Naive thymus-derived CD8-positive, alpha-beta T cell (primary cell): ENCODE measurements around the gene COL4A3. TPM values are rescaled to one million over a fixed set of nuclear protein-coding genes. Genes with fewer than 3 reads are reported as not detected.
"Not testable (repeated sequence)": the region's sequence is repeated elsewhere in the genome, so short reads cannot be mapped to it uniquely, and the experiment has no call there.

ENCODE experiments used
- ATAC-seq, 2 donors: fragments of 150-1000 bp; cut with Tn5 transposase in 1 of 2; sonication (Bioruptor Pico), chemical (Tn5 transposase) in 1 of 2; 1 replicate in 1 of 2; 2 replicates in 1 of 2; pipeline ENCODE4 v1.10.0; 2021; ENCODE audit warnings: mild to moderate bottlenecking in 2 of 2, moderate library complexity in 2 of 2
- POLR2A ChIA-PET: fragments of 350-600 bp; sonication (Branson Sonifier 250); formaldehyde crosslinking; loops from one replicate; lab custom pipeline; 2021; ENCODE audit warnings: antibody characterized with exemption; lab: Charles Lee
- DNase-seq, 10 donors: peaks; one replicate each; pipeline versions ENCODE4 v3.0.0 to v3.0.0-alpha.2; 2020 to 2022
- H3K27ac Mint-ChIP-seq, 10 donors: one replicate each; pipeline ENCODE4 v1.8.0; 2020 to 2022; ENCODE audit warnings: mild to moderate bottlenecking in 10 of 10, mixed read lengths in 10 of 10, moderate library complexity in 4 of 10, inconsistent platforms in 1 of 10
- H3K27me3 Mint-ChIP-seq, 5 donors: one replicate each; pipeline ENCODE4 v1.8.0; 2021 to 2022; ENCODE audit warnings: mixed read lengths in 5 of 5
- H3K36me3 Mint-ChIP-seq, 3 donors: one replicate each; pipeline ENCODE4 v1.8.0; 2020 to 2022; ENCODE audit warnings: mixed read lengths in 3 of 3, mild to moderate bottlenecking in 2 of 3, inconsistent platforms in 1 of 3
- H3K4me1 Mint-ChIP-seq, 4 donors: one replicate each; pipeline ENCODE4 v1.8.0; 2021 to 2022; ENCODE audit warnings: mixed read lengths in 4 of 4
- H3K4me3 Mint-ChIP-seq, 10 donors: one replicate each; pipeline ENCODE4 v1.8.0; 2020 to 2022; ENCODE audit warnings: mild to moderate bottlenecking in 10 of 10, mixed read lengths in 10 of 10, moderate library complexity in 6 of 10, inconsistent platforms in 1 of 10
- H3K9me3 Mint-ChIP-seq, 9 donors: one replicate each; pipeline ENCODE4 v1.8.0; 2020 to 2022; ENCODE audit warnings: mixed read lengths in 9 of 9, mild to moderate bottlenecking in 3 of 9, inconsistent platforms in 1 of 9, moderate library complexity in 1 of 9
- polyA plus RNA-seq, 3 donors: library from polyadenylated mRNA; unstranded; fragments of 300-500 nt; fragmentation: Illumina TruSeq; gene quantifications; one replicate each; pipeline ENCODE4 v1.2.3, GENCODE V29; 2021
- total RNA-seq, 8 experiments: library from RNA in 2 of 8; stranded (reverse) in 2 of 8; gene quantifications; one replicate each; pipeline ENCODE4 v1.2.3 and lab custom pipeline; 2021 to 2026

COL4A3 gene
- total and polyA plus RNA-seq, 5 experiments from 2014 or later: 0.16 to 0.83 TPM; not detected in 3

- peaks cover 0 to 13% (median 5%) of the 10 kb centered on the region in 4 donors for H3K4me1 Mint-ChIP-seq
- no peak overlapping the region for H3K27ac Mint-ChIP-seq
- peaks cover 0 to 5% (median 0%) of the 10 kb centered on the region in 9 donors for H3K9me3 Mint-ChIP-seq
- POLR2A ChIA-PET: no interaction called here
- H3K27me3 Mint-ChIP-seq: peaks cover 36 to 71% (median 51%) of the 10 kb centered on the region in 5 donors
- DNase-seq (peak in 1 of 10 donors; percentile 3), ATAC-seq (peak; percentile 35 to 54)
- H3K36me3 Mint-ChIP-seq: peaks cover 0 to 3% (median 0%) of the 10 kb centered on the region in 3 donors
- H3K4me3 Mint-ChIP-seq: peak overlapping the region; percentile 43 to 75 (median 59)
Measured at GRCh38 chr2:227164763-227165291, 403 bp downstream of the COL4A3 start.

GRCh38 chr2:227171779-227172178, 7.4 kb downstream of the COL4A3 start:
- ATAC-seq, POLR2A ChIA-PET, H3K4me3 Mint-ChIP-seq, H3K36me3 Mint-ChIP-seq, H3K4me1 Mint-ChIP-seq, H3K27ac Mint-ChIP-seq, DNase-seq: not testable (repeated sequence)
- Mint-ChIP-seq H3K9me3 (peaks cover 0 to 11% (median 0%) of the 10 kb centered on the region in 9 donors), H3K27me3 (peaks cover 10 to 54% (median 15%) of the 10 kb centered on the region in 5 donors)

GRCh38 chr2:227177592-227178336, 13.3 kb downstream of the COL4A3 start:
- POLR2A ChIA-PET: no interaction called here
- no peaks in the 10 kb centered on the region for H3K36me3 Mint-ChIP-seq
- H3K27me3 Mint-ChIP-seq: peaks cover 6 to 23% (median 9%) of the 10 kb centered on the region in 5 donors
- no peak overlapping the region for H3K27ac Mint-ChIP-seq
- no peak overlapping the region for H3K4me3 Mint-ChIP-seq
- no peaks in the 10 kb centered on the region for H3K4me1 Mint-ChIP-seq
- ATAC-seq (no peak), DNase-seq (no peak)
- no peaks in the 10 kb centered on the region for H3K9me3 Mint-ChIP-seq

- Mint-ChIP-seq H3K36me3 (no peaks in the 10 kb centered on the region), H3K9me3 (no peaks in the 10 kb centered on the region), H3K27me3 (peaks cover 5 to 16% (median 6%) of the 10 kb centered on the region in 5 donors), H3K4me1 (no peaks in the 10 kb centered on the region), H3K4me3 (no peak overlapping the region), H3K27ac (no peak overlapping the region)
- ATAC-seq (no peak), DNase-seq (no peak)
- POLR2A ChIA-PET: no interaction called here
Measured at GRCh38 chr2:227179988-227180685, 15.7 kb downstream of the COL4A3 start.

- DNase-seq: no peak
- POLR2A ChIA-PET: no interaction called here
- Mint-ChIP-seq H3K4me3 (no peak overlapping the region), H3K27ac (no peak overlapping the region), H3K27me3 (peaks cover 5 to 15% (median 6%) of the 10 kb centered on the region in 5 donors), H3K36me3 (no peaks in the 10 kb centered on the region), H3K4me1 (no peaks in the 10 kb centered on the region), H3K9me3 (no peaks in the 10 kb centered on the region)
- ATAC-seq: no peak
Measured at GRCh38 chr2:227180770-227181169, 16.3 kb downstream of the COL4A3 start.

GRCh38 chr2:227182765-227183164, 18.3 kb downstream of the COL4A3 start:
- Mint-ChIP-seq H3K9me3 (no peaks in the 10 kb centered on the region), H3K4me1 (no peaks in the 10 kb centered on the region), H3K27me3 (peaks cover 7 to 27% (median 11%) of the 10 kb centered on the region in 5 donors), H3K36me3 (no peaks in the 10 kb centered on the region), H3K4me3 (no peak overlapping the region), H3K27ac (no peak overlapping the region)
- POLR2A ChIA-PET: no interaction called here
- DNase-seq (no peak), ATAC-seq (no peak)

- no peak for DNase-seq
- Mint-ChIP-seq H3K4me1 (peaks cover 0 to under 1% (median 0%) of the 10 kb centered on the region in 4 donors), H3K27me3 (peaks cover 9 to 32% (median 15%) of the 10 kb centered on the region in 5 donors), H3K9me3 (no peaks in the 10 kb centered on the region), H3K27ac (no peak overlapping the region), H3K36me3 (no peaks in the 10 kb centered on the region), H3K4me3 (no peak overlapping the region)
- ATAC-seq: no peak
- POLR2A ChIA-PET: no interaction called here
Measured at GRCh38 chr2:227183657-227184367, 19.4 kb downstream of the COL4A3 start.

GRCh38 chr2:227185615-227186232, 21.3 kb downstream of the COL4A3 start:
- DNase-seq: no peak
- H3K4me1 Mint-ChIP-seq: peaks cover 0 to 2% (median 0%) of the 10 kb centered on the region in 4 donors
- H3K27ac Mint-ChIP-seq: no peak overlapping the region
- POLR2A ChIA-PET: no interaction called here
- no peak for ATAC-seq
- no peaks in the 10 kb centered on the region for H3K36me3 Mint-ChIP-seq
- no peak overlapping the region for H3K4me3 Mint-ChIP-seq
- H3K27me3 Mint-ChIP-seq: peaks cover 15 to 41% (median 21%) of the 10 kb centered on the region in 5 donors
- H3K9me3 Mint-ChIP-seq: no peaks in the 10 kb centered on the region

GRCh38 chr2:227186751-227187150, 22.3 kb downstream of the COL4A3 start:
- H3K4me3 Mint-ChIP-seq: no peak overlapping the region
- no peak overlapping the region for H3K27ac Mint-ChIP-seq
- H3K36me3 Mint-ChIP-seq: no peaks in the 10 kb centered on the region
- H3K4me1 Mint-ChIP-seq: peaks cover 0 to 2% (median 0%) of the 10 kb centered on the region in 4 donors
- DNase-seq (no peak), ATAC-seq (no peak)
- POLR2A ChIA-PET: no interaction called here
- peaks cover 18 to 41% (median 25%) of the 10 kb centered on the region in 5 donors for H3K27me3 Mint-ChIP-seq
- no peaks in the 10 kb centered on the region for H3K9me3 Mint-ChIP-seq

- peaks cover 19 to 55% (median 26%) of the 10 kb centered on the region in 5 donors for H3K27me3 Mint-ChIP-seq
- H3K4me1 Mint-ChIP-seq: peaks cover 0 to 2% (median 0%) of the 10 kb centered on the region in 4 donors
- DNase-seq (no peak), ATAC-seq (no peak)
- H3K9me3 Mint-ChIP-seq: no peaks in the 10 kb centered on the region
- POLR2A ChIA-PET: no interaction called here
- H3K27ac Mint-ChIP-seq: no peak overlapping the region
- H3K4me3 Mint-ChIP-seq: no peak overlapping the region
- H3K36me3 Mint-ChIP-seq: no peaks in the 10 kb centered on the region
Measured at GRCh38 chr2:227188292-227188691, 23.9 kb downstream of the COL4A3 start.

GRCh38 chr2:227191367-227191766, 26.9 kb downstream of the COL4A3 start:
- no peaks in the 10 kb centered on the region for H3K36me3 Mint-ChIP-seq
- peaks cover 15 to 56% (median 19%) of the 10 kb centered on the region in 5 donors for H3K27me3 Mint-ChIP-seq
- ATAC-seq: no peak
- no peaks in the 10 kb centered on the region for H3K9me3 Mint-ChIP-seq
- no peak for DNase-seq
- H3K4me3 Mint-ChIP-seq: no peak overlapping the region
- no peak overlapping the region for H3K27ac Mint-ChIP-seq
- POLR2A ChIA-PET: no interaction called here
- peaks cover 0 to 2% (median 0%) of the 10 kb centered on the region in 4 donors for H3K4me1 Mint-ChIP-seq

GRCh38 chr2:227192491-227192890, 28.1 kb downstream of the COL4A3 start:
- no peaks in the 10 kb centered on the region for H3K36me3 Mint-ChIP-seq
- H3K9me3 Mint-ChIP-seq: peaks cover 0 to 4% (median 0%) of the 10 kb centered on the region in 9 donors
- DNase-seq: no peak
- no peak overlapping the region for H3K27ac Mint-ChIP-seq
- POLR2A ChIA-PET: no interaction called here
- peaks cover 0 to 2% (median 0%) of the 10 kb centered on the region in 4 donors for H3K4me1 Mint-ChIP-seq
- H3K4me3 Mint-ChIP-seq: no peak overlapping the region
- no peak for ATAC-seq
- peaks cover 13 to 45% (median 18%) of the 10 kb centered on the region in 5 donors for H3K27me3 Mint-ChIP-seq
